A673 (cell line): ENCODE data around the gene KCTD20. TPM values are rescaled to one million over a fixed set of nuclear protein-coding genes. Genes with fewer than 3 reads are reported as not detected.
A peak's percentile ranks its signal among the peaks of the same experiment; 100 is the strongest.
"Not testable (repeated sequence)": the region's sequence is repeated elsewhere in the genome, so short reads cannot be mapped to it uniquely, and the experiment has no call there.

Source experiments
- BruUV-seq: library from RNA; stranded (reverse); fragments of 400-500 nt; replicated peaks from 2 replicates; lab custom pipeline; 2021; lab: Mats Ljungman, UMichigan
- CTCF ChIA-PET: fragments of 300-600 bp; sonication (Branson Sonifier 250); formaldehyde crosslinking; loops from one replicate; lab custom pipeline; 2022; ENCODE audit warnings: antibody characterized with exemption; lab: Charles Lee
- POLR2A ChIA-PET: fragments of 300-600 bp; sonication (Branson Sonifier 250); formaldehyde crosslinking; loops from one replicate; lab custom pipeline; 2022; ENCODE audit warnings: antibody characterized with exemption; ENCODE audit not compliant: low non-redundant PET; lab: Charles Lee
- DNase-seq: peaks from one replicate; pipeline ENCODE4 v3.0.0-alpha.2; 2015; ENCODE audit warnings: low spot score
- H3K27ac ChIP-seq: fragments of 200-600 bp; sonication (generic); 2 replicates; pipeline ENCODE4 v1.5.1; 2016; ENCODE audit warnings: mixed run types, low read depth, mild to moderate bottlenecking, mixed read lengths, antibody characterized with exemption, low read length; ENCODE audit not compliant: poor library complexity, severe bottlenecking
- H3K27me3 ChIP-seq: fragments of 200-600 bp; sonication (generic); replicated peaks from 2 replicates; pipeline ENCODE4 v1.6.1; 2017; ENCODE audit warnings: mixed run types, low read depth, mild to moderate bottlenecking, mixed read lengths, antibody characterized with exemption, low read length; ENCODE audit not compliant: insufficient read depth, poor library complexity
- H3K36me3 ChIP-seq: fragments of 200-600 bp; sonication (generic); 2 replicates; pipeline ENCODE4 v1.6.1; 2016; ENCODE audit warnings: mixed run types, mild to moderate bottlenecking, mixed read lengths, antibody characterized with exemption, low read length; ENCODE audit not compliant: insufficient read depth, poor library complexity, severe bottlenecking
- H3K4me1 ChIP-seq: fragments of 200-600 bp; sonication (generic); 2 replicates; pipeline ENCODE4 v1.6.1; 2017; ENCODE audit warnings: mixed run types, mild to moderate bottlenecking, mixed read lengths, antibody characterized with exemption, low read length; ENCODE audit not compliant: insufficient read depth, poor library complexity, severe bottlenecking
- H3K4me3 ChIP-seq: fragments of 200-600 bp; sonication (generic); 2 replicates; pipeline ENCODE4 v1.5.1; 2016; ENCODE audit warnings: low read depth, mixed run types, mild to moderate bottlenecking, mixed read lengths, low read length; ENCODE audit not compliant: poor library complexity, severe bottlenecking
- H3K9me3 ChIP-seq: fragments of 200-600 bp; sonication (generic); 2 replicates; pipeline ENCODE4 v1.6.1; 2016; ENCODE audit warnings: mixed run types, low read depth, mild to moderate bottlenecking, mixed read lengths, antibody characterized with exemption, low read length; ENCODE audit not compliant: poor library complexity, severe bottlenecking
- EZH2 ChIP-seq: fragments of 200-600 bp; sonication (generic); IDR thresholded peaks from 2 replicates; pipeline ENCODE4 v1.6.1; 2017; ENCODE audit warnings: borderline replicate concordance, low read depth, mild to moderate bottlenecking, mixed read lengths, antibody characterized with exemption, low read length; ENCODE audit not compliant: poor library complexity, severe bottlenecking
- intact Hi-C: fragments of 100-400 bp; cut with micrococcal nuclease; formaldehyde crosslinking; loops from one replicate; pipeline ENCODE4 v1.10.0; 2022; ENCODE audit not compliant: unreplicated experiment
- total RNA-seq: library from RNA; stranded (reverse); gene quantifications from 2 replicates; pipeline ENCODE4 v1.2.3, GENCODE V29; 2021
- TF ChIP-seq, protein P1 (sequence below): fragments of 300-800, 200-600 bp; sonication (generic); conservative IDR thresholded peaks from 2 replicates; pipeline ENCODE4 v1.5.1; 2017; ENCODE audit warnings: low read depth, mild to moderate bottlenecking, antibody characterized with exemption, low read length, moderate library complexity, mixed read lengths

Gene KCTD20
- total RNA-seq, 1 experiment from 2014 or later: 72.6 TPM

DNA sequence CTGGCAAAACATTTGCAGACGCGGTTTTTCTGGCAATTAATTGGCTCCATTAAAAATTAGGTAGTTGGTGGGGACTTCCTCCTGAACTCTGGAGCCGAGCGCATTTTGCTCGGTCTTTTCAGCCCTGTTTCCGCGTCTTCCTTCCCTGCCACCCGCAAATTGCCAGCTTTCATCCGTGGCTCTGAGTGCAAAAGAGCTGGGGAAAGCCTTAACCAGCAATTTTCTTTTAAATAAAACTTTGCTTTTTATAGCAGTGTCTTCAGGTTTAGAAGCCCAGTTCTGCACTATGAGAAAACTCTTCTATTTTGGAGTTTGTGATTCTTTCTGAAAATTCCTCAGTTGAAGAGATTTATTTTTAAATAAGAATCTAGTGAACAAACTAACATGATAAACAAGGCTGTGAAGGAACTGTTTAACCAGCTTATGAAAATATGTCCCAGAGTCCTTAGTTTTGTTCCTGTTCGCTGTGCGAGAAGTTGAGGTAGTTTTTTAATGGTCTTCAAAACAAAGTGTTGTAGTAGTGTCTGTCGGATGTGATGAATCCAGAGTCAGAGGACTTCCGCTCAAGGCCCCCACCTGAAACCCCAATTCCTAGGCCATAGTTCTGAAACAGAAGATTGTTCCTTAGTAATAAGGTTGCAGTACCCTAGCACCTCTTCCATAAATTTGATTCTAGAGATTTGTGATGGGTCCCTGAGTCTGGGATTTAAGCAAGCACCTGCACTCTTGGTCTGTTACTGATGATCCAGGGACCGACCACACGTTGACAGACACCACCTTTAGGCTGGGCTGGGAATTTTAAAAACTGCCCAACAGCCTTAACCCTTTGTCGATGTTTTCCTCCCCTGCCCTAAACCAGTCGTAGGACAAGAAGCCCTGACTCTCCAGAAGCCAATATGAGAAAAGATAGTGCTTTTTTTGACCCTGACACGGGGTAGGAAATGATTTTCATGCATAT, 950 bp downstream of the KCTD20 start:
- BruUV-seq: TSS peak; percentile 55
- Histone ChIP-seq H3K27ac (peak overlapping the region; percentile 95), H3K4me1 (peaks cover 36% of the 10 kb centered on the region), H3K4me3 (peak overlapping the region; percentile 83), H3K36me3 (peaks cover 12% of the 10 kb centered on the region), H3K27me3 (no peaks in the 10 kb centered on the region), H3K9me3 (no peaks in the 10 kb centered on the region)
- peak; percentile 32 for DNase-seq
- TF ChIP-seq EZH2: no peak
- TF ChIP-seq, protein P1, sequence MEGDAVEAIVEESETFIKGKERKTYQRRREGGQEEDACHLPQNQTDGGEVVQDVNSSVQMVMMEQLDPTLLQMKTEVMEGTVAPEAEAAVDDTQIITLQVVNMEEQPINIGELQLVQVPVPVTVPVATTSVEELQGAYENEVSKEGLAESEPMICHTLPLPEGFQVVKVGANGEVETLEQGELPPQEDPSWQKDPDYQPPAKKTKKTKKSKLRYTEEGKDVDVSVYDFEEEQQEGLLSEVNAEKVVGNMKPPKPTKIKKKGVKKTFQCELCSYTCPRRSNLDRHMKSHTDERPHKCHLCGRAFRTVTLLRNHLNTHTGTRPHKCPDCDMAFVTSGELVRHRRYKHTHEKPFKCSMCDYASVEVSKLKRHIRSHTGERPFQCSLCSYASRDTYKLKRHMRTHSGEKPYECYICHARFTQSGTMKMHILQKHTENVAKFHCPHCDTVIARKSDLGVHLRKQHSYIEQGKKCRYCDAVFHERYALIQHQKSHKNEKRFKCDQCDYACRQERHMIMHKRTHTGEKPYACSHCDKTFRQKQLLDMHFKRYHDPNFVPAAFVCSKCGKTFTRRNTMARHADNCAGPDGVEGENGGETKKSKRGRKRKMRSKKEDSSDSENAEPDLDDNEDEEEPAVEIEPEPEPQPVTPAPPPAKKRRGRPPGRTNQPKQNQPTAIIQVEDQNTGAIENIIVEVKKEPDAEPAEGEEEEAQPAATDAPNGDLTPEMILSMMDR: 0 out of 2 replicates have a peak, but pooled peaks have one; percentile 25
- ChIA-PET POLR2A (no interaction called here), CTCF (no interaction called here)
- intact Hi-C loops: loop anchor here (5.0 to 10.0 kb wide), 2 partner anchors 101 to 154 kb away; partner anchors contain the start of gene STK38

DNA sequence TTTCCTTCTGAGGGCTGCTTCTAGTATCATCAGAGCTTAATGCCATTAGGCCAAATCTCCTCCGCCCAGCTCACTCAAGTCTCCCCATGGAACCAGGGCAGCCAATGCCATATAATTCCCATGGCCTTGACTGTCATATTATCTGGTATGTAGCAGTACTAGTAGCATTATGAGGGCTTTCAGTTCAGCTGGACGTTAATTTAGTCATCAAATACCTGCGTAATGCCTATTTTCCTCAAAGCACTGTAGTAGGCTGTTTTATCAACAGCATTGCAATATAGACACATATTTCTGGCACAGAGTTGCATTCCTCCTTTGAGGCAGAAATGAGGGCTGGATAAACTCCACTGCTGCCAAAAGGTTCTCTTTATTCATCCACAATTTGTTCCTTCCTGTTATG, 1.7 kb downstream of the KCTD20 start:
- Histone ChIP-seq H3K4me3 (peak overlapping the region; percentile 83), H3K27me3 (no peaks in the 10 kb centered on the region), H3K4me1 (peaks cover 36% of the 10 kb centered on the region), H3K27ac (peak overlapping the region; percentile 95), H3K9me3 (no peaks in the 10 kb centered on the region), H3K36me3 (peaks cover 12% of the 10 kb centered on the region)
- no peak for DNase-seq
- intact Hi-C loops: loop anchor here (5.0 to 10.0 kb wide), 2 partner anchors 100 to 153 kb away; partner anchors contain the start of gene STK38
- TF ChIP-seq, protein P1: no peak
- no peak for TF ChIP-seq EZH2
- ChIA-PET CTCF (no interaction called here), POLR2A (no interaction called here)
- no TSS peak for BruUV-seq

DNA sequence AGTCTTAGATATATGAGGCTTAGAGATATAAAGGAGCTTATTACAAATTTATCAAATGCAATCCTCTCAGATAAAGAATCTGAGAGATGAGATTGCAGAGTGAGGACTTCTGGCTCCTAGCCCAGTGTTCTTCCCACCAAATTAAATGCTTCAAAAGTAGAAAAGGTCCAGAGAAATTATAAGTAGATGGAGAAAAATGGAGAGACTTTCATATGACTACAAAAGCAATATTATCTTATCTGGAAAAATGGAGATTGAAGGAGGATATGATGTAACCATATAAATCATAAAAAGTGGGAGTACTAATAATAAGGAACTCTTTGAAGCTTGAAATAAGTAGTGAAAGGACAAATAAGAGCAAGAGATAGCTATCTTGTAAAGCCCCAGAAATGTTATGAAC, 2.8 kb downstream of the KCTD20 start:
- POLR2A ChIA-PET: no interaction called here

DNA sequence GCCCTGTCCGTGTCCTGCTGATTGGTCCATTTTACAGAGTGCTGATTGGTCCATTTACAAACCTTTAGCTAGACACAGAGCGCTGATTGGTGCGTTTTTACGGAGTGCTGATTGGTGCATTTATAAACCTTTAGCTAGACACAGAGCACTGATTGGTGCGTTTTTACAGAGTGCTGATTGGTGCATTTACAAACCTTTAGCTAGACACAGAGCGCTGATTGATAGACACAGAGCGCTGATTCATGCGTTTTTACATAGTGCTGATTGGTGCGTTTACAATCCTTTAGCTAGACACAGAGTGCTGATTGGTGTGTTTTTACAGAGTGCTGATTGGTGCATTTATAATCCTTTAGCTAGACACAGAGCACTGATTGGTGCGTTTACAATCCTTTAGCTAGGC, 6.4 kb downstream of the KCTD20 start:
- H3K9me3 ChIP-seq, POLR2A ChIA-PET, DNase-seq, BruUV-seq, H3K4me3 ChIP-seq, H3K27ac ChIP-seq, H3K27me3 ChIP-seq, CTCF ChIA-PET: not testable (repeated sequence)
- H3K36me3 ChIP-seq: peaks cover 21% of the 10 kb centered on the region
- intact Hi-C loops: loop anchor here (10.0 kb wide), 1 partner anchor 96 kb away; the partner anchor contains the start of gene STK38
- peaks cover 14% of the 10 kb centered on the region for H3K4me1 ChIP-seq

More for the DNA sequence above, 2.8 kb downstream of the KCTD20 start:
- no peak for DNase-seq
- CTCF ChIA-PET: no interaction called here
- no peak for TF ChIP-seq EZH2
- TF ChIP-seq, protein P1: no peak
- BruUV-seq: no TSS peak
- H3K9me3 ChIP-seq: no peaks in the 10 kb centered on the region
- H3K4me3 ChIP-seq: no peak overlapping the region
- H3K36me3 ChIP-seq: peaks cover 12% of the 10 kb centered on the region
- H3K27ac ChIP-seq: peak overlapping the region; percentile 64
- H3K4me1 ChIP-seq: peaks cover 35% of the 10 kb centered on the region
- no peaks in the 10 kb centered on the region for H3K27me3 ChIP-seq
- intact Hi-C loops: loop anchor here (10.0 kb wide), 1 partner anchor 99 kb away; the partner anchor contains the start of gene STK38

- CTCF ChIA-PET: interaction anchor here (0.7 kb wide), 1 partner anchor 149 kb away, joined by 5 read pairs; no protein-coding TSS in a partner anchor
- intact Hi-C loops, POLR2A ChIA-PET: not testable (repeated sequence)
Observed at GRCh38 chr6:36452897-36453296, 10.1 kb downstream of the KCTD20 start.

More at GRCh38 chr6:36452897-36453296, 10.1 kb downstream of the KCTD20 start:
- not testable (repeated sequence) for H3K27me3 ChIP-seq, DNase-seq, H3K4me1 ChIP-seq, H3K4me3 ChIP-seq, H3K9me3 ChIP-seq, BruUV-seq, H3K27ac ChIP-seq
- peaks cover 15% of the 10 kb centered on the region for H3K36me3 ChIP-seq
